Measurements from ENCODE around the gene PRPF40A.

DNA sequence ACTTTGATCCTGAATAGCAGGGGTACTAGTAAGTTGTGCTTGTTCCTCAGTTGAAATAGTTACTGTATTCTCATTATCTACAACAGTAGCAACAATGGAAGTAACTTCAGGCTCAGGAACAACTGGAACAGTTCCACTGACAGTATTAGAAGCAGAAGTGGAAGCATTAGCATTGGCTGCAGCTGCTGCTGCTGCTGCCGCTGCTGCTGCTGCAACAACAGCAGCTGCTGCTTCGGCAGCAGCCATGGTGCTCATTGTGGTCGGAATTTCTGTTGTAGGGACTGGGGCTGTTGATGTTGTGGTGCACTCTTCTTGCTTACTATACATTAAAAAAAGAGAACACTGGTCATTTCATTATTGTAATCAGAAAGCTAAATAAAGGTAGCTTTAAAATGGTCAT is 40.8 kb downstream of the PRPF40A start:
- TF ChIP-seq CTCF (tag by site-specific recombination; IDR thresholded peaks at IDR 0.05) (no peak), FEZF1 (tag by site-specific recombination; IDR thresholded peaks at IDR 0.05) (no peak), ZNF561 (tag by site-specific recombination; IDR thresholded peaks at IDR 0.05; ENCODE audit: borderline replicate concordance) (no peak), ZNF501 (tag by site-specific recombination; IDR thresholded peaks at IDR 0.05) (no peak), ZBTB7A (tag by site-specific recombination; IDR thresholded peaks at IDR 0.05; ENCODE audit: low read depth) (no peak), ZNF654 (tag by site-specific recombination; IDR thresholded peaks at IDR 0.05; ENCODE audit: low read depth) (no peak), YY1 (tag by site-specific recombination; IDR thresholded peaks at IDR 0.05) (no peak), ZNF433 (tag by site-specific recombination; IDR thresholded peaks at IDR 0.05; ENCODE audit: low read depth) (no peak), ZBTB20 (tag by site-specific recombination; IDR thresholded peaks at IDR 0.05) (no peak), ATF2 (tag by site-specific recombination; IDR thresholded peaks at IDR 0.05; ENCODE audit: low read depth) (no peak)
- TF ChIP-seq, protein P1, sequence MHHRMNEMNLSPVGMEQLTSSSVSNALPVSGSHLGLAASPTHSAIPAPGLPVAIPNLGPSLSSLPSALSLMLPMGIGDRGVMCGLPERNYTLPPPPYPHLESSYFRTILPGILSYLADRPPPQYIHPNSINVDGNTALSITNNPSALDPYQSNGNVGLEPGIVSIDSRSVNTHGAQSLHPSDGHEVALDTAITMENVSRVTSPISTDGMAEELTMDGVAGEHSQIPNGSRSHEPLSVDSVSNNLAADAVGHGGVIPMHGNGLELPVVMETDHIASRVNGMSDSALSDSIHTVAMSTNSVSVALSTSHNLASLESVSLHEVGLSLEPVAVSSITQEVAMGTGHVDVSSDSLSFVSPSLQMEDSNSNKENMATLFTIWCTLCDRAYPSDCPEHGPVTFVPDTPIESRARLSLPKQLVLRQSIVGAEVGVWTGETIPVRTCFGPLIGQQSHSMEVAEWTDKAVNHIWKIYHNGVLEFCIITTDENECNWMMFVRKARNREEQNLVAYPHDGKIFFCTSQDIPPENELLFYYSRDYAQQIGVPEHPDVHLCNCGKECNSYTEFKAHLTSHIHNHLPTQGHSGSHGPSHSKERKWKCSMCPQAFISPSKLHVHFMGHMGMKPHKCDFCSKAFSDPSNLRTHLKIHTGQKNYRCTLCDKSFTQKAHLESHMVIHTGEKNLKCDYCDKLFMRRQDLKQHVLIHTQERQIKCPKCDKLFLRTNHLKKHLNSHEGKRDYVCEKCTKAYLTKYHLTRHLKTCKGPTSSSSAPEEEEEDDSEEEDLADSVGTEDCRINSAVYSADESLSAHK (tag by site-specific recombination; IDR thresholded peaks at IDR 0.05): no peak
